ENCODE data around the gene GAS7.

The GAS7 gene

DNA sequence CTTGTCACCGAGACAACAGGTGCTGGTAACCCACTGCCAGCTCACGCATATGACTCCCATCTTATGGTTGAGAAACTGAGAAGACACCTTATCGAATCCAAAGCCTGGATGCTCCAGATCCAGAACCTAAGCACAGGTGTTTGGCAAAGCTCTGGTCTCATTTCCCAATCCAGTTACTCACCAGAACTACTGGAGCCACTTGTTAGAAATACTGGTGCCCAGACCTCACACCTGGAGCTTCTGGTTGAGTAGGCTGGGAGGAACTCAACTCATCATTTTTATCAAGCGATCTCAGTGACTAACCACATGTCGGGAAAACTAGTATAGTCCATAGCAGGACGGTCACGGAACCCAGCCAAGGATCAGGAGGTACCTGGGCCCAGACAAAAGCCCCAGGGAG lies 206.6 kb downstream of the GAS7 start:
- in situ Hi-C loops (cut with MboI; ENCODE audit: low sequenced_read_pairs, unreplicated experiment) = no loop called here
- TF ChIP-seq, protein P1, sequence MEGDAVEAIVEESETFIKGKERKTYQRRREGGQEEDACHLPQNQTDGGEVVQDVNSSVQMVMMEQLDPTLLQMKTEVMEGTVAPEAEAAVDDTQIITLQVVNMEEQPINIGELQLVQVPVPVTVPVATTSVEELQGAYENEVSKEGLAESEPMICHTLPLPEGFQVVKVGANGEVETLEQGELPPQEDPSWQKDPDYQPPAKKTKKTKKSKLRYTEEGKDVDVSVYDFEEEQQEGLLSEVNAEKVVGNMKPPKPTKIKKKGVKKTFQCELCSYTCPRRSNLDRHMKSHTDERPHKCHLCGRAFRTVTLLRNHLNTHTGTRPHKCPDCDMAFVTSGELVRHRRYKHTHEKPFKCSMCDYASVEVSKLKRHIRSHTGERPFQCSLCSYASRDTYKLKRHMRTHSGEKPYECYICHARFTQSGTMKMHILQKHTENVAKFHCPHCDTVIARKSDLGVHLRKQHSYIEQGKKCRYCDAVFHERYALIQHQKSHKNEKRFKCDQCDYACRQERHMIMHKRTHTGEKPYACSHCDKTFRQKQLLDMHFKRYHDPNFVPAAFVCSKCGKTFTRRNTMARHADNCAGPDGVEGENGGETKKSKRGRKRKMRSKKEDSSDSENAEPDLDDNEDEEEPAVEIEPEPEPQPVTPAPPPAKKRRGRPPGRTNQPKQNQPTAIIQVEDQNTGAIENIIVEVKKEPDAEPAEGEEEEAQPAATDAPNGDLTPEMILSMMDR (IDR thresholded peaks at IDR 0.05; ENCODE audit: borderline replicate concordance, control extremely low read depth, extremely low read depth, insufficient read depth, missing control alignments) = no peak
- no peak for DNase-seq (ENCODE audit: low spot score)

DNA sequence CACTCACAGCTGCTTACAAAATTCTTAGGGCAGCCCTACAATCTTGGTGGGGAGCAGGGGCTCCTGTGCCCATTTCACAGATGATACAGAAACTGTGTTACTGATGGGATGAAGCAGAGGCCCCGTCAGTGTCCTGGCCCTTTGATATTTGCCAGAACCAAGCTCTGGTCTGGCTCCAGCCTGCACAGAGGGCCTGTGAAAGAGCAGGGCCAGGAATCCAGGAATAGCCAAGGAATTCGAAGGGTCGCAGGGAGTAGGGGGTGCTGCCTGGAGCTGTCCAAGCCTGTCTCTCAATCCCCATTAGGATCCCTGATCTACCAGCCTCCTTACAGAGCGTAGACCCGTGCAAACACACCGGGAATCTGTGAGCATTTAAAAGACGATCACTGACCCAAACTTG lies 207.1 kb downstream of the GAS7 start:
- DNase-seq (ENCODE audit: low spot score) = no peak
- in situ Hi-C loops (cut with MboI; ENCODE audit: low sequenced_read_pairs, unreplicated experiment) = no loop called here
- TF ChIP-seq, protein P1 (IDR thresholded peaks at IDR 0.05; ENCODE audit: borderline replicate concordance, control extremely low read depth, extremely low read depth, insufficient read depth, missing control alignments) = no peak

DNA sequence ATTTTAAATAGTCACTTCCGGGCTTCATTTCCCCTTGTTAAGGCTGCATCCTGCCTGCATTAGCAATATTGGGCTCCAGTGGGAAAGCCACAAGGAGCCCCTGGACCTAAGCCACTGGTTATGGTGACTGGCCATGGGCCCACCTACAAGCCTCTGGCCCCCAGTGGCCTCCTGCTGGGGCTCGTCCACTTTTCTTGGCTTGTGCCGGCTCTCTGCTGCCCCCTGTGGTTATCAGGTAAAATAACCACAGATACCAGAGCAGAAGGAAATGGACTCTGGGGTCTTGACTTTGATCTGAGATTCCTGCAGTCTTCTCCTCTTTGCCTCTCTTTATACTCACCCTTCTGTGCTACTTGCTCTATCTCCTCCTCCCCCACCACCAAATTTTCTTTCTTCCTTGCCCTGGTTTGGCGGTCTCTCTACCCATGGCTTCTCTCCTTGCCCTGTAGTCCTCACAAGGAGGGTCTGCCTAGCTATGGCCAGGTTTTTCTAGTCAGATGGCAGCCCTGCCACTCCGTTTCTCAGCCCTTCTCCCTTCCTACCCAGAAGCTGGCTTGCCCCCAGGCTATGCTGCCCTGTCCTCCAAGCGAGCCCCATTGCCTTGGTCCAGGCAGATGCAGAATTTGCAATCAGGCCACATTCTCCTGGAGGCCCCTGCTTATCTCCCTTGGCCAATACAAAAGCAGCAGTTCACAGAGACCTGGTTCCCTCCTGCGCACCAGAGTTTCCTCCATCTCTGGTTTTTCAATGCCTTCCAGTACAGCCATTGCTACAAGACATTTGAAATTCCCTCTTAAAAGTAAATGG lies 210.4 kb downstream of the GAS7 start:
- in situ Hi-C loops (cut with MboI; ENCODE audit: low sequenced_read_pairs, unreplicated experiment) = no loop called here
- peak; percentile 75 for DNase-seq (ENCODE audit: low spot score)
- TF ChIP-seq, protein P1 (IDR thresholded peaks at IDR 0.05; ENCODE audit: borderline replicate concordance, control extremely low read depth, extremely low read depth, insufficient read depth, missing control alignments) = peak; percentile 82

DNA sequence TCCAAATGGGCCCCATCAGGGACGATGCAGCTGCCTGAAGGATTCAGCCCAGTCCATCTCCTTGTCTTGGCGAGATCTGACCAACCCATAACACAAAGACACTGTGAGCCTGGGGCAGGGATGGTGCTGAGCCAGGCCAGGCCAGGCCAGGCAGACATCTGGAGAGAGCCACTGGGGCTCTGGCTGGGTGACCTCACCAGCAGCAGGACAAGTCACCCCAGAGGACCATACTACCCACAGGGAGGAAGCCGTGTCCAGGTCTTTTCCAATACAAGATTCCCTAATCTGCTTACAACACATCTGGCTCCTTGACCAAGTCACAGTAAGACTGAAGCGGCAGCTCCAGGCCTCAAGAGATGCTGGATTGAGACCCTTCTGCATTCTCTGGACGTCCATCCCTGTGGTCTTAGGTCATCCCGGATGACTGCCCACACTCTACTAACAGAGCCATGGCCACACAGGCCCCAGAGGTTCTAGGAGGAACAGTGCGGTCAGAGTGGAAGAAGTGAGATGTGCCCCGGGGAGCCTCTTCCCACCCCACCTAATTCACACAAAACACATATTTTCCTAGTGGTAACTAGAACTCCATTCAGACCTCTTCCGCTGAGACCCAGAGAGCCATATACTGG lies 211.5 kb downstream of the GAS7 start:
- in situ Hi-C loops (cut with MboI; ENCODE audit: low sequenced_read_pairs, unreplicated experiment) = no loop called here
- DNase-seq (ENCODE audit: low spot score) = no peak
- TF ChIP-seq, protein P1 (IDR thresholded peaks at IDR 0.05; ENCODE audit: borderline replicate concordance, control extremely low read depth, extremely low read depth, insufficient read depth, missing control alignments) = no peak

DNA sequence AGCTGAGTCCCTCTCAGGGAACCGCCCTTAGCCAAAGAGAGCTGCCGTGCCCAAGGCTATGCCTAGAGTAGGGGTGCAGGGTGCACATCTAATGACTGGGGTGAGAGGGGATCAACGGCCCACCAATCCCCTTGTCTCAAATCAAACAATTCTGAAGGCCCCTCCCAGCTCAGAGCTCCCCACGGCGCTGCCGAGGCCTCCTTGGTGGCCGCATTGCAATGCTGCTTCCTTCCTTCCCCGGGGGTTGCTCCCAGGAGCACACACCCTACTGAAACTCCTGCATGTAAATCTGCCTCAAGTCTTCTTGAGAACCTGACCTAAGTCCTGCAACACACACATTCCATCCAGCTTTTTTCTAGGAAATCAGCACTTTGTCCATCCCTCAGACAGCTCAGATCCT lies 212.8 kb downstream of the GAS7 start:
- TF ChIP-seq, protein P1 (IDR thresholded peaks at IDR 0.05; ENCODE audit: borderline replicate concordance, control extremely low read depth, extremely low read depth, insufficient read depth, missing control alignments) = no peak
- in situ Hi-C loops (cut with MboI; ENCODE audit: low sequenced_read_pairs, unreplicated experiment) = no loop called here

DNA sequence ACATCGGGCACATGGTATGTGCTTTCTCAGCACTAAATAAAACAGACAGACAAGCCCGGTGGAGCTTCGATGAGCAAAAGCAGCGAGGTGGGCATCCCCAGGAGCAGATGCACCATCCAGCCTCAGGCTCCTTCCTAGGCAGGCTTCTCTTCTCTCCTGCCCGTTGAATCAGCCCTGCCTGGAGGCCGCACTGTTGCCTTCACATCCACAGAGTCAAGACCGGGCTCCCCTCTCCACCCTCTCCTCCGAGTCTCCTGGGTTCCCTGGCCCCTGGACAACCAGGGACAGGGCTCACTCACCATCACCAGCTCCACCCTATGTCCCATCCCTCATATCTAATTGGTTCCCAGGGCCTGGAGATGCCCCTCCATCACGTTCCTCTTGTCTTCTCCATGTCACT lies 213.6 kb downstream of the GAS7 start:
- no peak for DNase-seq (ENCODE audit: low spot score)
- in situ Hi-C loops (cut with MboI; ENCODE audit: low sequenced_read_pairs, unreplicated experiment) = no loop called here
- TF ChIP-seq, protein P1 (IDR thresholded peaks at IDR 0.05; ENCODE audit: borderline replicate concordance, control extremely low read depth, extremely low read depth, insufficient read depth, missing control alignments) = no peak

More for the DNA sequence above, 212.8 kb downstream of the GAS7 start:
- DNase-seq (ENCODE audit: low spot score) = no peak
